Gastrocnemius medialis (tissue), 4 donors: ENCODE measurements around the gene TCAP. TPM values are rescaled to one million over a fixed set of nuclear protein-coding genes. Genes with fewer than 3 reads are reported as not detected.
A peak's percentile ranks its signal among the peaks of the same experiment; 100 is the strongest.
"Not testable (repeated sequence)": the region's sequence is repeated elsewhere in the genome, so short reads cannot be mapped to it uniquely, and the experiment has no call there.

Experiments
- ATAC-seq, 2 donors: fragments of 150-250 bp; one replicate each; pipeline ENCODE4 v1.9.1; 2016
- DNase-seq, 2 donors: peaks; one replicate each; pipeline ENCODE4 v3.0.0-alpha.2; 2019
- H3K27ac ChIP-seq, 4 donors: fragments of 200-600 bp; sonication (generic); 1 replicate in 1 of 4; 2 replicates in 3 of 4; pipeline ENCODE4 v1.5.1; 2016 to 2018; ENCODE audit warnings: mild to moderate bottlenecking in 2 of 4, moderate library complexity in 1 of 4
- H3K27me3 ChIP-seq, 3 donors: fragments of 200-600 bp; sonication (generic) in 2 of 3; 1 replicate in 1 of 3; 2 replicates in 2 of 3; pipeline versions ENCODE4 v1.5.1 to v1.6.0; 2016 to 2019; ENCODE audit warnings: mild to moderate bottlenecking in 1 of 3, moderate library complexity in 1 of 3
- H3K36me3 ChIP-seq, 2 donors: fragments of 200-600 bp; sonication (generic) in 1 of 2; one replicate each; pipeline ENCODE4 v1.5.1; 2017 to 2018
- H3K4me1 ChIP-seq, 2 donors: fragments of 200-600 bp; sonication (generic) in 1 of 2; one replicate each; pipeline ENCODE4 v1.5.1; 2016 to 2017; ENCODE audit warnings: mild to moderate bottlenecking in 2 of 2
- H3K4me3 ChIP-seq, 4 donors: fragments of 200-600 bp; sonication (generic) in 3 of 4; 1 replicate in 1 of 4; 2 replicates in 3 of 4; pipeline ENCODE4 v1.5.1; 2016 to 2019; ENCODE audit warnings: mild to moderate bottlenecking in 2 of 4
- H3K9me3 ChIP-seq, 3 donors: fragments of 200-600 bp; sonication (generic) in 2 of 3; 1 replicate in 1 of 3; 2 replicates in 2 of 3; pipeline ENCODE4 v1.5.1; 2016 to 2019
- POLR2A ChIP-seq, 2 donors: fragments of 450-650 bp; IDR thresholded peaks; one replicate each; pipeline ENCODE4 v1.6.1; 2017; ENCODE audit warnings: antibody characterized with exemption in 2 of 2, mild to moderate bottlenecking in 2 of 2, moderate library complexity in 2 of 2
- in situ Hi-C, 4 donors: fragments of 200-750 bp; cut with MboI; loops; one replicate each; pipeline versions ENCODE4 v1.15.0 to v1.8.0; 2017; ENCODE audit warnings: low sequenced_read_pairs in 4 of 4
- intact Hi-C: fragments of 100-400 bp; cut with DNase I; formaldehyde crosslinking; loops from one replicate; pipeline ENCODE4 v1.15.1; 2023; ENCODE audit warnings: low total_unique reads
- total RNA-seq, 4 donors: library from RNA; depleted of rRNA; stranded (reverse); fragments of >200 nt; gene quantifications; one replicate each; pipeline versions ENCODE4 v1.1.0 to v1.2.3, GENCODE V29; 2016
- TF ChIP-seq, protein P1 (sequence below), 5 experiments: fragments of 450-650 bp in 3 of 5; fragments of 200-600 bp in 2 of 5; sonication (generic) in 2 of 5; IDR thresholded peaks in 4 of 5; conservative IDR thresholded peaks in 1 of 5; 1 replicate in 4 of 5; 2 replicates in 1 of 5; pipeline ENCODE4 v1.5.1; 2016 to 2019; ENCODE audit warnings: antibody characterized with exemption in 5 of 5, mild to moderate bottlenecking in 3 of 5, moderate library complexity in 3 of 5

The TCAP gene
- total RNA-seq, 4 donors from 2014 or later = 1,768 to 3,088 (median 2,493) TPM

DNA sequence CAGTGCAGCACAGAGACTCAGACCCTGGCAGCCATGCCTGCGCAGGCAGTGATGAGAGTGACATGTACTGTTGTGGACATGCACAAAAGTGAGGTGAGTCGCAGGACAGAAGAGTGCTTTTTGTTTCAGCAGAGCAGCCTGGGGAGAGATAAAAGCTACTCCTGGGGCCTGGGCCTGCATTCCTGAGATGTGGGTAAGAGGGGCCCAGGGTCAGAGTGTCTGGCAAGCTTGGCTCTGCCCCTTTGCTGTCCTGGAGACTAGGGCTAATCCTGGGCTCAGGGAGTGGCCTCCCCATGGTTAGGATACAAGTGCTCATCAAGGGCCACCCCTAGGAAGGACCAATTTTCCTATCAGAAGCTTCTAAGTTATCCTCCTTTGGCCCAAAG is 29.9 kb downstream of the TCAP start:
- Histone ChIP-seq H3K4me3 (no peak overlapping the region), H3K27ac (no peak overlapping the region), H3K27me3 (no peaks in the 10 kb centered on the region), H3K4me1 (peaks cover 7% of the 10 kb centered on the region in 2 donors), H3K9me3 (no peaks in the 10 kb centered on the region), H3K36me3 (no peaks in the 10 kb centered on the region)
- in situ Hi-C loops = no loop called here
- ATAC-seq = no peak
- intact Hi-C loops = no loop called here
- DNase-seq = no peak
- TF ChIP-seq POLR2A (IDR thresholded peaks at IDR 0.05) = no peak
- TF ChIP-seq, protein P1, sequence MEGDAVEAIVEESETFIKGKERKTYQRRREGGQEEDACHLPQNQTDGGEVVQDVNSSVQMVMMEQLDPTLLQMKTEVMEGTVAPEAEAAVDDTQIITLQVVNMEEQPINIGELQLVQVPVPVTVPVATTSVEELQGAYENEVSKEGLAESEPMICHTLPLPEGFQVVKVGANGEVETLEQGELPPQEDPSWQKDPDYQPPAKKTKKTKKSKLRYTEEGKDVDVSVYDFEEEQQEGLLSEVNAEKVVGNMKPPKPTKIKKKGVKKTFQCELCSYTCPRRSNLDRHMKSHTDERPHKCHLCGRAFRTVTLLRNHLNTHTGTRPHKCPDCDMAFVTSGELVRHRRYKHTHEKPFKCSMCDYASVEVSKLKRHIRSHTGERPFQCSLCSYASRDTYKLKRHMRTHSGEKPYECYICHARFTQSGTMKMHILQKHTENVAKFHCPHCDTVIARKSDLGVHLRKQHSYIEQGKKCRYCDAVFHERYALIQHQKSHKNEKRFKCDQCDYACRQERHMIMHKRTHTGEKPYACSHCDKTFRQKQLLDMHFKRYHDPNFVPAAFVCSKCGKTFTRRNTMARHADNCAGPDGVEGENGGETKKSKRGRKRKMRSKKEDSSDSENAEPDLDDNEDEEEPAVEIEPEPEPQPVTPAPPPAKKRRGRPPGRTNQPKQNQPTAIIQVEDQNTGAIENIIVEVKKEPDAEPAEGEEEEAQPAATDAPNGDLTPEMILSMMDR (IDR thresholded peaks at IDR 0.05 in 4 of 5, conservative IDR thresholded peaks at IDR 0.05 in 1 of 5) = no peak

DNA sequence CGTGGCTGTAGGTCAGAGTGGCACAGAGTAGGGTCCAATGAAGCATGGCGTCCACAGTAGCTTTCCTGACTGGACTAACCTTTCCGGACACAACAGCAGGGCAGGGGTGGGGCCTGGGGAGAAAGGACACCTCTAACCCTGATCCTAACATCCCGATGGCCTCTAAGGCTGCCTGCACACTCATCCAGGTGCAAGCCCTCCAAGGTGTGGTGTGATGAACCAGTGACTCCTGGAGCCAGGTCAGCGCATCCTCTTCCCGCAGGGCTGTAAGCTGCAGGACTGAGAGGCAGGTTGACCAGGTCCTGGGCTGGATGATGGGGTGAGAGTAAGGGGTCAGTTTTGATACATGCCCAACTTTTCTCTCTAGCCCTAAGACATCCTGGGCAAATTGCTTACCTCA is 31.6 kb downstream of the TCAP start:
- DNase-seq (no peak), ATAC-seq (no peak)
- H3K9me3 ChIP-seq = no peaks in the 10 kb centered on the region
- intact Hi-C loops (no loop called here), in situ Hi-C loops (no loop called here)
- H3K36me3 ChIP-seq = no peaks in the 10 kb centered on the region
- H3K4me1 ChIP-seq = peaks cover 12 to 20% of the 10 kb centered on the region in 2 donors
- no peaks in the 10 kb centered on the region for H3K27me3 ChIP-seq
- no peak for TF ChIP-seq POLR2A (IDR thresholded peaks at IDR 0.05)
- TF ChIP-seq, protein P1 (IDR thresholded peaks at IDR 0.05 in 4 of 5, conservative IDR thresholded peaks at IDR 0.05 in 1 of 5) = no peak
- H3K27ac ChIP-seq = no peak overlapping the region
- no peak overlapping the region for H3K4me3 ChIP-seq

DNA sequence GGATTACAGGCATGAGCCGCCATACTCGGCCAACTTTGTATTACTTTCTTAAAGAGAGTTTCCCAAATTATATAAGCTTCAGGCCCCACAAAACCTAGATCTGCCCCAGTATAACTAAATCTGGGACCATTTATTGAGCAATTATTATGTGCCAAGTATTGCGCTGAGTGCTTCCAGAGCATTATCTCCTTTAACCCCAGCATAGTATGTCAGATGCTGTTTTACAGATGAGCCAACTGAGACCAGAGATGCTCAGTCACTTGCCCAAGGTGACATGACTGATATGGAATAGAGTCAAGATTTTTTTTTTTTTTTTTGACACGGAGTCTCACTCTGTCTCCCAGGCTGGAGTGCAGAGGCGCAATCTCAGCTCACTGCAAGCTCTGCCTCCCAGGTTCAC is 32.8 kb downstream of the TCAP start:
- Histone ChIP-seq H3K27ac (no peak overlapping the region), H3K4me3 (no peak overlapping the region), H3K27me3 (no peaks in the 10 kb centered on the region), H3K36me3 (no peaks in the 10 kb centered on the region), H3K4me1 (peaks cover 12 to 28% of the 10 kb centered on the region in 2 donors), H3K9me3 (no peaks in the 10 kb centered on the region)
- in situ Hi-C loops (no loop called here), intact Hi-C loops (no loop called here)
- TF ChIP-seq, protein P1 (IDR thresholded peaks at IDR 0.05 in 4 of 5, conservative IDR thresholded peaks at IDR 0.05 in 1 of 5) = no peak
- no peak for TF ChIP-seq POLR2A (IDR thresholded peaks at IDR 0.05)
- DNase-seq (no peak), ATAC-seq (no peak)

DNA sequence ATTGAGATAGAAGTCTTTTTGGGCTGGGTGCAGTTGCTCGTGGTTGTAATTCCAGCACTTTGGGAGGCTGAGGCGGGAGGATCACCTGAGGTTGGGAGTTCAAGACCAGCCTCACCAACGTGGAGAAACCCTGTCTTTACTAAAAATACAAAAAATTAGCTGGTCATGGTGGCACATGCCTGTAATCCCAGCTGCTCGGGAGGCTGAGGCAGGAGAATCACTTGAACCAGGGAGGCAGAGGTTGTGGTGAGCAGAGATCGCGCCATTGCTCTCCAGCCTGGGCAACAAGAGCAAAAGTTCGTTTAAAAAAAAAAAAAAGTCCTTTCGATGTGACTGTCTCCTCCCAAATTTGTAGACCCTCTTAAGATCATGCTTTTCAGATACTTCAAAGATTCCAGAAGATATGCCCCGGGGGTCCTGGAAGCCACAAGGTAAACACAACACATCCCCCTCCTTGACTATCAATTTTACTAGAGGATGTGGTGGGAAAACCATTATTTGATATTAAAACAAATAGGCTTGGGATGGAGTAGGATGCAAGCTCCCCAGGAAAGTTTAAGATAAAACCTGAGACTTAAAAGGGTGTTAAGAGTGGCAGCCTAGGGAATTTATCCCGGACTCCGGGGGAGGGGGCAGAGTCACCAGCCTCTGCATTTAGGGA is 34.1 kb downstream of the TCAP start:
- in situ Hi-C loops, H3K27me3 ChIP-seq, DNase-seq, H3K9me3 ChIP-seq, intact Hi-C loops, H3K36me3 ChIP-seq: not testable (repeated sequence)
- Histone ChIP-seq H3K4me3 (peak overlapping the region; percentile 65 to 83 (median 76)), H3K4me1 (peaks cover 12 to 31% of the 10 kb centered on the region in 2 donors), H3K27ac (peak overlapping the region; percentile 59 to 78 (median 74))
- peak in 1 of 2 donors; percentile 3 for ATAC-seq

DNA sequence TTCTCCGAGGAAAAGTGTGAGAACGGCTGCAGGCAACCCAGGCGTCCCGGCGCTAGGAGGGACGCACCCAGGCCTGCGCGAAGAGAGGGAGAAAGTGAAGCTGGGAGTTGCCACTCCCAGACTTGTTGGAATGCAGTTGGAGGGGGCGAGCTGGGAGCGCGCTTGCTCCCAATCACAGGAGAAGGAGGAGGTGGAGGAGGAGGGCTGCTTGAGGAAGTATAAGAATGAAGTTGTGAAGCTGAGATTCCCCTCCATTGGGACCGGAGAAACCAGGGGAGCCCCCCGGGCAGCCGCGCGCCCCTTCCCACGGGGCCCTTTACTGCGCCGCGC is 34.6 kb downstream of the TCAP start, which contains the start of gene ERBB2:
TSS of gene ERBB2 (plus strand) at position 247 of the 330 bp plus-strand sequence. CDS start 175 bp downstream, outside the sequence.
- no peaks in the 10 kb centered on the region for H3K27me3 ChIP-seq
- H3K9me3 ChIP-seq = no peaks in the 10 kb centered on the region
- peak; percentile 82 to 87 for ATAC-seq
- DNase-seq = peak; percentile 42 to 67
- H3K4me1 ChIP-seq = peaks cover 13 to 36% of the 10 kb centered on the region in 2 donors
- TF ChIP-seq, protein P1 (IDR thresholded peaks at IDR 0.05 in 4 of 5, conservative IDR thresholded peaks at IDR 0.05 in 1 of 5) = no peak
- TF ChIP-seq POLR2A (IDR thresholded peaks at IDR 0.05) = peak in 1 of 2 donors; percentile 13
- in situ Hi-C loops = no loop called here
- H3K27ac ChIP-seq = peak within 1 kb of the TSS; percentile 59 to 78 (median 74)
- intact Hi-C loops = no loop called here
- no peaks in the 10 kb centered on the region for H3K36me3 ChIP-seq
- H3K4me3 ChIP-seq = peak within 1 kb of the TSS; percentile 65 to 83 (median 76)
